H1 (cell line): Measurements from ENCODE around the gene CASZ1. TPM values are rescaled to one million over a fixed set of nuclear protein-coding genes. Genes with fewer than 3 reads are reported as not detected.
A peak's percentile ranks its signal among the peaks of the same experiment; 100 is the strongest.

Source experiments
- CTCF ChIA-PET: fragments of 300-600 bp; sonication (Branson Sonifier 250); formaldehyde crosslinking; loops from one replicate; lab custom pipeline; 2021; ENCODE audit not compliant: partially characterized antibody; lab: Charles Lee
- POLR2A ChIA-PET: fragments of 300-600 bp; sonication (Branson Sonifier 250); formaldehyde crosslinking; loops from one replicate; lab custom pipeline; 2021; ENCODE audit warnings: inconsistent platforms; ENCODE audit not compliant: partially characterized antibody; lab: Charles Lee
- DNase-seq, 2 experiments: peaks; one replicate each; pipeline versions ENCODE4 v3.0.0 to v3.0.0-alpha.2; 2010 to 2022; ENCODE audit warnings: low spot score in 2 of 2, low read depth in 1 of 2, mixed read lengths in 1 of 2
- FAIRE-seq: peaks from 2 replicates; lab custom pipeline; 2011; peaks lifted over from hg19 to GRCh38; lab: Jason Lieb, UNC
- H2AFZ ChIP-seq: 2 replicates; pipeline ENCODE4 v1.8.1; 2012; ENCODE audit warnings: low read length, inconsistent platforms
- H2AK5ac ChIP-seq: 2 replicates; pipeline ENCODE4 v1.6.1; 2013; ENCODE audit warnings: low read depth, low read length
- H2BK120ac ChIP-seq: replicated peaks from 2 replicates; pipeline ENCODE3; 2013; ENCODE audit warnings: low read depth, low read length, inconsistent platforms
- H2BK12ac ChIP-seq: 2 replicates; pipeline ENCODE4 v1.6.1; 2013; ENCODE audit warnings: low read depth, low read length
- H2BK15ac ChIP-seq: 2 replicates; pipeline ENCODE4 v1.6.1; 2013; ENCODE audit warnings: low read length
- H2BK20ac ChIP-seq: 2 replicates; pipeline ENCODE4 v1.6.1; 2013; ENCODE audit warnings: low read length
- H2BK5ac ChIP-seq: 2 replicates; pipeline ENCODE4 v1.6.1; 2013; ENCODE audit warnings: low read depth, low read length
- H3K14ac ChIP-seq: 2 replicates; pipeline ENCODE4 v1.6.1; 2013; ENCODE audit warnings: inconsistent platforms; ENCODE audit not compliant: insufficient read length
- H3K18ac ChIP-seq: 2 replicates; pipeline ENCODE4 v1.6.1; 2013; ENCODE audit warnings: low read length; ENCODE audit errors: extremely low read depth
- H3K23ac ChIP-seq: 2 replicates; pipeline ENCODE4 v1.6.1; 2013; ENCODE audit warnings: inconsistent platforms; ENCODE audit not compliant: insufficient read length
- H3K23me2 ChIP-seq: 2 replicates; pipeline ENCODE4 v1.6.1; 2013; ENCODE audit warnings: low read depth, low read length
- H3K27ac ChIP-seq: 2 replicates; pipeline ENCODE4 v1.6.1; 2011; ENCODE audit warnings: low read depth, low read length, inconsistent platforms
- H3K27me3 ChIP-seq, 4 experiments: replicated peaks in 1 of 4; 1 replicate in 1 of 4; 2 replicates in 3 of 4; pipeline versions ENCODE4 v1.6.1 to v1.8.1; 2011 to 2013; ENCODE audit warnings: low read length in 3 of 4, mild to moderate bottlenecking in 3 of 4, inconsistent platforms in 2 of 4, mixed read lengths in 2 of 4, moderate library complexity in 1 of 4; ENCODE audit not compliant: control insufficient read depth in 3 of 4, insufficient read depth in 3 of 4; ENCODE audit errors: extremely low read depth in 1 of 4
- H3K36me3 ChIP-seq, 4 experiments: 2 replicates each; pipeline versions ENCODE4 v1.6.1 to v1.8.1; 2011 to 2013; ENCODE audit warnings: mild to moderate bottlenecking in 4 of 4, low read length in 3 of 4, moderate library complexity in 2 of 4, control low read depth in 1 of 4, inconsistent platforms in 1 of 4; ENCODE audit not compliant: insufficient read depth in 4 of 4, control insufficient read depth in 2 of 4
- H3K4ac ChIP-seq: replicated peaks from 2 replicates; pipeline ENCODE3; 2013; ENCODE audit warnings: low read length, low read depth, mixed read lengths, inconsistent platforms; ENCODE audit not compliant: insufficient read length
- H3K4me1 ChIP-seq, 4 experiments: replicated peaks in 1 of 4; 1 replicate in 1 of 4; 2 replicates in 3 of 4; pipeline versions ENCODE4 v1.6.1 to v1.8.1; 2011 to 2013; ENCODE audit warnings: low read length in 3 of 4, inconsistent platforms in 2 of 4, mixed read lengths in 1 of 4; ENCODE audit not compliant: insufficient read depth in 4 of 4, control insufficient read depth in 3 of 4
- H3K4me2 ChIP-seq, 2 experiments: 2 replicates each; pipeline versions ENCODE4 v1.6.1 to v1.8.1; 2011 to 2013; ENCODE audit warnings: low read depth in 2 of 2, low read length in 2 of 2, control low read depth in 1 of 2, inconsistent platforms in 1 of 2, mild to moderate bottlenecking in 1 of 2; ENCODE audit not compliant: insufficient read depth in 1 of 2
- H3K4me3 ChIP-seq, 4 experiments: fragments of 200-600, 300-600 bp in 1 of 4; sonication (generic), shearing (Covaris generic), sonication (Bioruptor Twin) in 1 of 4; 2 replicates each; pipeline versions ENCODE4 v1.5.1 to v1.8.1; 2011 to 2016; ENCODE audit warnings: low read length in 4 of 4, low read depth in 3 of 4, control low read depth in 2 of 4, inconsistent platforms in 2 of 4, mild to moderate bottlenecking in 2 of 4, mixed read lengths in 1 of 4, moderate library complexity in 1 of 4; ENCODE audit not compliant: insufficient read depth in 2 of 4; ENCODE audit errors: extremely low read depth in 1 of 4
- H3K56ac ChIP-seq: replicated peaks from 2 replicates; pipeline ENCODE3; 2013; ENCODE audit warnings: low read depth, mild to moderate bottlenecking, mixed read lengths, low read length, inconsistent platforms; ENCODE audit not compliant: insufficient read length
- H3K79me1 ChIP-seq: 2 replicates; pipeline ENCODE4 v1.6.1; 2013; ENCODE audit warnings: low read depth, low read length, control low read depth
- H3K79me2 ChIP-seq, 2 experiments: 2 replicates each; pipeline versions ENCODE4 v1.6.1 to v1.8.1; 2012 to 2013; ENCODE audit warnings: low read length in 2 of 2, mild to moderate bottlenecking in 2 of 2, inconsistent platforms in 1 of 2; ENCODE audit not compliant: insufficient read depth in 2 of 2, control insufficient read depth in 1 of 2
- H3K9ac ChIP-seq, 4 experiments: replicated peaks in 1 of 4; 1 replicate in 1 of 4; 2 replicates in 3 of 4; pipeline versions ENCODE4 v1.6.1 to v1.8.1; 2011 to 2013; ENCODE audit warnings: low read depth in 3 of 4, low read length in 3 of 4, control low read depth in 2 of 4, mild to moderate bottlenecking in 2 of 4, moderate library complexity in 2 of 4, inconsistent platforms in 1 of 4; ENCODE audit errors: extremely low read depth in 1 of 4
- H3K9me3 ChIP-seq, 2 experiments: 2 replicates each; pipeline versions ENCODE4 v1.6.1 to v1.8.1; 2012 to 2013; ENCODE audit warnings: mild to moderate bottlenecking in 2 of 2, moderate library complexity in 2 of 2, control low read depth in 1 of 2, inconsistent platforms in 1 of 2, low read depth in 1 of 2, low read length in 1 of 2, mixed read lengths in 1 of 2; ENCODE audit not compliant: insufficient read depth in 2 of 2
- H4K20me1 ChIP-seq, 2 experiments: replicated peaks in 1 of 2; 2 replicates each; pipeline versions ENCODE3 to v1.8.1; 2011 to 2013; ENCODE audit warnings: inconsistent platforms in 2 of 2, low read length in 2 of 2, mild to moderate bottlenecking in 1 of 2; ENCODE audit not compliant: insufficient read depth in 2 of 2, control insufficient read depth in 1 of 2
- H4K5ac ChIP-seq: 2 replicates; pipeline ENCODE4 v1.6.1; 2013; ENCODE audit warnings: low read length, low read depth, mixed read lengths, inconsistent platforms; ENCODE audit not compliant: insufficient read length
- H4K8ac ChIP-seq: 2 replicates; pipeline ENCODE4 v1.8.0; 2013; ENCODE audit warnings: mild to moderate bottlenecking, moderate library complexity, low read length, inconsistent platforms; ENCODE audit not compliant: insufficient read depth; ENCODE audit errors: extremely low read depth
- H4K91ac ChIP-seq: replicated peaks from 2 replicates; pipeline ENCODE3; 2013; ENCODE audit warnings: low read length, mixed read lengths, inconsistent platforms; ENCODE audit not compliant: insufficient read length
- BRCA1 ChIP-seq: IDR thresholded peaks from 2 replicates; pipeline ENCODE4 v1.6.1; 2012; ENCODE audit warnings: low read depth, low read length, improper control_type of control experiment
- CREB1 ChIP-seq: IDR thresholded peaks from 2 replicates; pipeline ENCODE4 v1.6.1; 2012; ENCODE audit warnings: inconsistent platforms
- EGR1 ChIP-seq: IDR thresholded peaks from 2 replicates; pipeline ENCODE4 v1.6.1; 2011; ENCODE audit warnings: low read depth, low read length, borderline replicate concordance
- EZH2 ChIP-seq: fragments of 200-600 bp; sonication (generic); IDR thresholded peaks from 2 replicates; pipeline ENCODE4 v1.7.1; 2012; ENCODE audit warnings: low read depth, mild to moderate bottlenecking, moderate library complexity, low read length, inconsistent platforms; ENCODE audit not compliant: severe bottlenecking
- NRF1 ChIP-seq: IDR thresholded peaks from 2 replicates; pipeline ENCODE4 v1.6.1; 2011; ENCODE audit warnings: mild to moderate bottlenecking, low read depth, low read length, improper control_type of control experiment
- RBBP5 ChIP-seq: IDR thresholded peaks from 2 replicates; pipeline ENCODE4 v1.7.1; 2012; ENCODE audit warnings: low read depth, mild to moderate bottlenecking, inconsistent platforms, low read length, moderate library complexity, borderline replicate concordance
- RFX5 ChIP-seq: IDR thresholded peaks from 2 replicates; pipeline ENCODE4 v1.6.1; 2011; ENCODE audit warnings: low read depth, low read length, improper control_type of control experiment, borderline replicate concordance
- SIX5 ChIP-seq: IDR thresholded peaks from 2 replicates; pipeline ENCODE4 v1.6.1; 2011; ENCODE audit warnings: mild to moderate bottlenecking, low read depth, low read length
- SUZ12 ChIP-seq: fragments of 200-600 bp; sonication (generic); IDR thresholded peaks from 2 replicates; pipeline ENCODE4 v1.6.1; 2012; ENCODE audit warnings: mild to moderate bottlenecking, inconsistent platforms, low read length, moderate library complexity, mixed read lengths
- TCF12 ChIP-seq: IDR thresholded peaks from 2 replicates; pipeline ENCODE4 v1.6.1; 2011; ENCODE audit warnings: low read depth, mild to moderate bottlenecking, low read length
- WGBS, 2 experiments: shearing (Covaris generic) in 1 of 2; methylation state at CpG; one replicate each; pipeline versions ENCODE4 v1.1.6 to v1.1.7; 2013 to 2015; ENCODE audit warnings: low lambda C conversion rate in 2 of 2, mixed read lengths in 2 of 2, inconsistent platforms in 1 of 2, low coverage in 1 of 2, missing lambda C conversion rate in 1 of 2; ENCODE audit not compliant: insufficient replicate concordance in 2 of 2, insufficient coverage in 1 of 2, insufficient read length in 1 of 2; ENCODE audit errors: extremely low coverage in 1 of 2, missing lambda C conversion rate in 1 of 2; 5-methylcytosine and 5-hydroxymethylcytosine counted together
- polyA plus RNA-seq, 7 experiments: library from polyadenylated mRNA; depleted of rRNA in 3 of 7; stranded (reverse) in 5 of 7; unstranded in 2 of 7; fragments of >200 nt in 5 of 7; fragments of 200-250 nt in 2 of 7; gene quantifications; 1 replicate in 5 of 7; 2 replicates in 1 of 7; 4 replicates in 1 of 7; pipeline versions ENCODE4 v1.2.1 to v1.2.3, GENCODE V29; 2011 to 2013; ENCODE audit warnings: missing spikeins in 2 of 7, mixed read lengths in 2 of 7
- total RNA-seq: library from RNA; stranded (reverse); fragmentation: NEBNext Ultra II Directional; extraction: Animal tissue kit (Norgen Biotek cat#: 25700); gene quantifications from 2 replicates; pipeline ENCODE4 v1.2.1, GENCODE V29; 2021
- TF ChIP-seq, protein P1 (sequence below): IDR thresholded peaks from 2 replicates; pipeline ENCODE4 v1.6.1; 2012; ENCODE audit warnings: inconsistent platforms

CASZ1 gene
- total and polyA plus RNA-seq, 2 of the 8 experiments (the other 6 are each of a cell fraction or from before 2014, with no cell fraction given), result 4.4 to 7.7 TPM

DNA sequence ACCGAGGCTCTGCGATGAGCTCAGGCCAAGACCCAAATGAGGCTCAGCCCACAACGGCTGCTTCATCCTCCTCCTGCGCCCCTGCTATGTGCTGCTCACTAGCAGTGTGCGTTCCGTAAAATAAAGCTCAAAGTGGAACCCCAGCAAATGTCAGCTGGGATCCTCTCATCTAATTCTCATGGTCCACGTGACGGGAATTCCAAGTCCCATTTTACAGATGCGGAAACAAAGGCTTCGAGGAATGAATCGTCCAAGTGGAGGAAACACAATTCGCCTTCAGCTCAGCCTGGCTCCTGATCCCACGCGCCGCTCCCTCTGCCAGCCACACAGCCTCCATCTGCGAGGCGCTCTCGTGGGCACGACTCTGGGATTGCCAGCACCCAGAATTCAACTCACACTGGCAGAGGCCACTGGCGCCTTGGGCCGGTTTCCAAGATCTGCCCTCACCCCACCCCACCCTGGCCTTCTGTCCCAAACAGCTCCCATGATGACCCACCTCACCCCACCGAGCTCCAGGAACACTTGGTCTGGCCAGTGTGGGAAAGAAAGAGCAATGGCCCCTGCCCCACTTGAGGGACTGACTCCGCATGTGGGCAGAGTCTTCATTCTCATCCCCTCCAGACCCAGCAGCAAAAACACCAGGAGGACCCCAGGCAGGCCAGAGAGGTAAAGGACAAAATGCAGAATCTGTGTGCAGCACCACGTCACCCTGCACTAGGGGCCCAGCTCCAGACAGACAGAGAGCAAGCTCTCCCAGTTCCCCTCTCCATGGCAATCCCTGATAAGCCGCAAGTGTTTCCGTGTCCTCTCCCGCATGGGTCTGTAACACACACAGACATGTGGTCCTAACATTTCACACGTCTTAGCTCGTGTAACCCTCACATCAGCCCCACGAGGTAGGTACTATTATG is 10.5 kb downstream of the CASZ1 start:
- POLR2A ChIA-PET, result interaction anchor here (0.6 to 1.9 kb wide), 2 partner anchors 10 to 396 kb away, joined by 3 to 6 read pairs; no protein-coding TSS in a partner anchor
- Histone ChIP-seq H3K14ac (no peak overlapping the region), H3K9me3 (no peaks in the 10 kb centered on the region), H3K4me2 (no peak overlapping the region), H3K23ac (no peak overlapping the region), H4K91ac (no peak overlapping the region), H4K20me1 (peaks cover 2 to 3% of the 10 kb centered on the region in 2 experiments), H3K9ac (no peak overlapping the region), H3K36me3 (no peaks in the 10 kb centered on the region), H2BK20ac (no peak overlapping the region), H2AFZ (no peak overlapping the region), H3K4ac (no peak overlapping the region), H3K79me1 (no peaks in the 10 kb centered on the region; the same call in 1 of the 2 replicates), H4K5ac (no peak overlapping the region), H3K27ac (no peak overlapping the region), H3K18ac (no peak overlapping the region; the same call in 1 of the 2 replicates), H3K4me3 (no peak overlapping the region), H2BK15ac (no peak overlapping the region), H2AK5ac (0 out of 2 replicates have a peak overlapping the region, but pooled peaks have one; percentile 53), H2BK120ac (no peak overlapping the region), H4K8ac (no peak overlapping the region), H3K23me2 (peaks cover 1% of the 10 kb centered on the region; the same call in 1 of the 2 replicates), H3K56ac (no peak overlapping the region), H3K4me1 (peaks cover 0 to 4% (median 0%) of the 10 kb centered on the region in 4 experiments; a peak in 4 of 7 replicates), H2BK12ac (0 out of 2 replicates have a peak overlapping the region, but pooled peaks have one; percentile 17), H2BK5ac (no peak overlapping the region; the same call in 1 of the 2 replicates), H3K79me2 (no peaks in the 10 kb centered on the region; a peak in 1 of 4 replicates), H3K27me3 (no peaks in the 10 kb centered on the region)
- FAIRE-seq (no peak), DNase-seq (no peak)
- 91% methylated on average over 30 of the region's 30 CpGs; no CpG with 5 or more reads in 1 of the 2 experiments for WGBS, 2 experiments
- CTCF ChIA-PET, result interaction anchor here (0.5 to 3.9 kb wide), 14 partner anchors 9 to 252 kb away, joined by 3 to 15 read pairs (median 4); no protein-coding TSS in a partner anchor
- TF ChIP-seq NRF1 (no peak), SUZ12 (no peak), SIX5 (no peak), BRCA1 (no peak), EZH2 (no peak), RBBP5 (no peak), CREB1 (no peak), RFX5 (no peak), EGR1 (no peak), TCF12 (no peak)
- TF ChIP-seq, protein P1, sequence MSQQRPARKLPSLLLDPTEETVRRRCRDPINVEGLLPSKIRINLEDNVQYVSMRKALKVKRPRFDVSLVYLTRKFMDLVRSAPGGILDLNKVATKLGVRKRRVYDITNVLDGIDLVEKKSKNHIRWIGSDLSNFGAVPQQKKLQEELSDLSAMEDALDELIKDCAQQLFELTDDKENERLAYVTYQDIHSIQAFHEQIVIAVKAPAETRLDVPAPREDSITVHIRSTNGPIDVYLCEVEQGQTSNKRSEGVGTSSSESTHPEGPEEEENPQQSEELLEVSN, result no peak
